Neural cell (in vitro differentiated cells): ENCODE measurements around the gene RASGRP2. TPM values are rescaled to one million over a fixed set of nuclear protein-coding genes. Genes with fewer than 3 reads are reported as not detected.
A peak's percentile ranks its signal among the peaks of the same experiment; 100 is the strongest.

Source experiments
- H2AFZ ChIP-seq: fragments of 200-600, 300-800 bp; sonication (generic), shearing (Covaris generic); 2 replicates; pipeline ENCODE4 v1.6.0; 2014; ENCODE audit warnings: low read depth, mild to moderate bottlenecking, antibody characterized with exemption, low read length, moderate library complexity
- H3F3A ChIP-seq: fragments of 200-600 bp; shearing (Covaris generic); 2 replicates; pipeline ENCODE4 v1.6.1; 2016; ENCODE audit warnings: mild to moderate bottlenecking, moderate library complexity, mixed read lengths, antibody characterized with exemption, low read length; ENCODE audit not compliant: insufficient read depth, poor library complexity, severe bottlenecking
- H3K27ac ChIP-seq: fragments of 200-600, 300-800 bp; sonication (generic), shearing (Covaris generic); 2 replicates; pipeline ENCODE4 v1.5.1; 2014; ENCODE audit warnings: mild to moderate bottlenecking, low read length, moderate library complexity
- H3K27me3 ChIP-seq: fragments of 300-800, 200-600 bp; sonication (generic), shearing (Covaris generic); 2 replicates; pipeline ENCODE4 v1.6.0; 2014; ENCODE audit warnings: mild to moderate bottlenecking, low read depth, low read length, moderate library complexity; ENCODE audit not compliant: insufficient read depth
- H3K36me3 ChIP-seq: fragments of 300-800, 200-600 bp; sonication (generic), shearing (Covaris generic); 2 replicates; pipeline ENCODE4 v1.5.1; 2014; ENCODE audit warnings: mild to moderate bottlenecking, antibody characterized with exemption, low read length, moderate library complexity; ENCODE audit not compliant: insufficient read depth
- H3K4me2 ChIP-seq: fragments of 300-800, 200-600 bp; sonication (generic), shearing (Covaris generic); 2 replicates; pipeline ENCODE4 v1.6.0; 2014; ENCODE audit warnings: mild to moderate bottlenecking, low read length
- H3K4me3 ChIP-seq: fragments of 300-800, 200-600 bp; sonication (generic), shearing (Covaris generic); 2 replicates; pipeline ENCODE4 v1.5.1; 2014; ENCODE audit warnings: mild to moderate bottlenecking, low read length, moderate library complexity
- H3K79me2 ChIP-seq: fragments of 200-600 bp; shearing (Covaris generic); replicated peaks from 2 replicates; pipeline ENCODE4 v1.6.0; 2014; ENCODE audit warnings: mild to moderate bottlenecking, low read length, moderate library complexity; ENCODE audit not compliant: insufficient read depth
- H3K9ac ChIP-seq: fragments of 300-800, 200-600 bp; sonication (generic), shearing (Covaris generic); 2 replicates; pipeline ENCODE4 v1.6.1; 2016; ENCODE audit warnings: mild to moderate bottlenecking, low read length, mixed read lengths
- H3K9me2 ChIP-seq: fragments of 200-600 bp; shearing (Covaris generic); 2 replicates; pipeline ENCODE4 v1.6.1; 2016; ENCODE audit warnings: mild to moderate bottlenecking, low read length, mixed read lengths; ENCODE audit not compliant: insufficient read depth
- H3K9me3 ChIP-seq: fragments of 200-600, 300-800 bp; sonication (generic), shearing (Covaris generic); 2 replicates; pipeline ENCODE4 v1.6.1; 2016; ENCODE audit warnings: mild to moderate bottlenecking, mixed run types, low read length, moderate library complexity, mixed read lengths
- H4K20me1 ChIP-seq: fragments of 200-600 bp; shearing (Covaris generic); 2 replicates; pipeline ENCODE4 v1.6.1; 2016; ENCODE audit warnings: mild to moderate bottlenecking, mixed run types; ENCODE audit not compliant: insufficient read depth
- CTCF ChIP-seq: fragments of 450-650 bp; IDR thresholded peaks from 2 replicates; pipeline ENCODE4 v1.5.1; 2014; ENCODE audit warnings: antibody characterized with exemption, mild to moderate bottlenecking, moderate library complexity; ENCODE audit not compliant: poor library complexity, severe bottlenecking
- EP300 ChIP-seq: fragments of 450-650 bp; conservative IDR thresholded peaks from 2 replicates; pipeline ENCODE4 v1.6.1; 2014; ENCODE audit warnings: antibody characterized with exemption, mild to moderate bottlenecking, moderate library complexity; ENCODE audit not compliant: poor library complexity, severe bottlenecking
- EZH2 ChIP-seq: fragments of 200-600, 300-800 bp; shearing (Covaris generic), sonication (generic); IDR thresholded peaks from 2 replicates; pipeline ENCODE4 v1.6.1; 2014; ENCODE audit warnings: antibody characterized with exemption, low read length, borderline replicate concordance, mild to moderate bottlenecking; ENCODE audit not compliant: insufficient read depth, poor library complexity, severe bottlenecking
- MXI1 ChIP-seq: fragments of 450-650 bp; conservative IDR thresholded peaks from 2 replicates; pipeline ENCODE4 v1.6.1; 2014; ENCODE audit warnings: antibody characterized with exemption, mild to moderate bottlenecking; ENCODE audit not compliant: poor library complexity, severe bottlenecking
- POLR2AphosphoS5 ChIP-seq: IDR thresholded peaks from 2 replicates; pipeline ENCODE4 v1.6.1; 2012
- RAD21 ChIP-seq: fragments of 450-650 bp; conservative IDR thresholded peaks from 2 replicates; pipeline ENCODE4 v1.6.1; 2014; ENCODE audit warnings: antibody characterized with exemption, mild to moderate bottlenecking, moderate library complexity
- REST ChIP-seq: IDR thresholded peaks from 2 replicates; pipeline ENCODE4 v1.6.1; 2012; ENCODE audit warnings: borderline replicate concordance
- SMC3 ChIP-seq: fragments of 450-650 bp; conservative IDR thresholded peaks from 2 replicates; pipeline ENCODE4 v1.6.1; 2014; ENCODE audit warnings: antibody characterized with exemption, mild to moderate bottlenecking, moderate library complexity; ENCODE audit not compliant: poor library complexity
- TAF1 ChIP-seq: IDR thresholded peaks from 2 replicates; pipeline ENCODE4 v1.6.1; 2012; ENCODE audit warnings: low read depth
- polyA plus RNA-seq: library from polyadenylated mRNA; depleted of rRNA; stranded (reverse); fragments of >200 nt; gene quantifications from 2 replicates; pipeline ENCODE4 v1.2.3, GENCODE V29; 2014

Gene RASGRP2
- polyA plus RNA-seq, 1 donor from 2014 or later = 4.5 TPM

GRCh38 chr11:64717268-64717578 is 26.7 kb downstream of the RASGRP2 start:
- no peaks in the 10 kb centered on the region for H3K9me2 ChIP-seq
- H3K79me2 ChIP-seq = peaks cover 57% of the 10 kb centered on the region
- TF ChIP-seq POLR2AphosphoS5 (no peak), CTCF (peak; percentile 28), EZH2 (no peak)
- H3K9me3 ChIP-seq = no peaks in the 10 kb centered on the region
- H4K20me1 ChIP-seq = peaks cover 30% of the 10 kb centered on the region
- H3K4me2 ChIP-seq = no peak overlapping the region
- H3K36me3 ChIP-seq = no peaks in the 10 kb centered on the region
- H3K9ac ChIP-seq = peak overlapping the region; percentile 64
- peak overlapping the region; percentile 64 for H3K4me3 ChIP-seq
- H3K27me3 ChIP-seq = no peaks in the 10 kb centered on the region
- peak overlapping the region; percentile 88 for H3K27ac ChIP-seq
- no peaks in the 10 kb centered on the region for H3F3A ChIP-seq
- H2AFZ ChIP-seq = no peak overlapping the region

- TF ChIP-seq SMC3 = no peak
- no peak for TF ChIP-seq TAF1
- TF ChIP-seq REST = no peak
- no peak for TF ChIP-seq POLR2AphosphoS5
- TF ChIP-seq EP300 = no peak
- TF ChIP-seq CTCF = no peak
- no peak for TF ChIP-seq EZH2
- TF ChIP-seq RAD21 = no peak
- TF ChIP-seq MXI1 = no peak
- Histone ChIP-seq H3K4me2 (no peak overlapping the region), H4K20me1 (peaks cover 36% of the 10 kb centered on the region), H3K36me3 (no peaks in the 10 kb centered on the region), H3K27ac (peak overlapping the region; percentile 88), H3K27me3 (no peaks in the 10 kb centered on the region), H3K9ac (peak overlapping the region; percentile 64), H3K9me3 (no peaks in the 10 kb centered on the region), H2AFZ (no peak overlapping the region), H3K79me2 (peaks cover 57% of the 10 kb centered on the region), H3K9me2 (no peaks in the 10 kb centered on the region), H3K4me3 (peak overlapping the region; percentile 64), H3F3A (no peaks in the 10 kb centered on the region)
Measured at GRCh38 chr11:64716473-64717267, 27.3 kb downstream of the RASGRP2 start.
